Neutrophil (primary cell): Measurements from ENCODE around the gene MEGF9.

Experiments
- H3K27ac ChIP-seq: fragments of 200-600 bp; sonication (generic); 2 replicates; pipeline ENCODE4 v1.5.1; 2016; ENCODE audit warnings: mild to moderate bottlenecking, moderate library complexity
- H3K27me3 ChIP-seq: fragments of 200-600 bp; sonication (generic); 2 replicates; pipeline ENCODE4 v1.6.0; 2016; ENCODE audit warnings: mild to moderate bottlenecking
- H3K36me3 ChIP-seq: fragments of 200-600 bp; sonication (generic); 2 replicates; pipeline ENCODE4 v1.5.1; 2017
- H3K4me1 ChIP-seq, 2 experiments: fragments of 200-600 bp in 1 of 2; sonication (generic) in 1 of 2; 1 replicate in 1 of 2; 2 replicates in 1 of 2; pipeline versions ENCODE4 v1.5.1 to v1.6.1; 2013 to 2016; ENCODE audit warnings: low read depth in 1 of 2, low read length in 1 of 2, mild to moderate bottlenecking in 1 of 2, moderate library complexity in 1 of 2; ENCODE audit not compliant: control insufficient read depth in 1 of 2, insufficient read depth in 1 of 2
- H3K4me3 ChIP-seq, 2 experiments: fragments of 200-600 bp in 1 of 2; sonication (generic) in 1 of 2; 1 replicate in 1 of 2; 2 replicates in 1 of 2; pipeline ENCODE4 v1.5.1; 2013 to 2016; ENCODE audit warnings: low read depth in 1 of 2, low read length in 1 of 2, mild to moderate bottlenecking in 1 of 2, moderate library complexity in 1 of 2
- H3K9me3 ChIP-seq: fragments of 200-600 bp; sonication (generic); 2 replicates; pipeline ENCODE4 v1.5.1; 2016
- TF ChIP-seq, protein P1 (sequence below): fragments of 200-600 bp; sonication (generic); IDR thresholded peaks from 2 replicates; pipeline ENCODE4 v1.5.1; 2016; ENCODE audit warnings: antibody characterized with exemption

Gene MEGF9

DNA sequence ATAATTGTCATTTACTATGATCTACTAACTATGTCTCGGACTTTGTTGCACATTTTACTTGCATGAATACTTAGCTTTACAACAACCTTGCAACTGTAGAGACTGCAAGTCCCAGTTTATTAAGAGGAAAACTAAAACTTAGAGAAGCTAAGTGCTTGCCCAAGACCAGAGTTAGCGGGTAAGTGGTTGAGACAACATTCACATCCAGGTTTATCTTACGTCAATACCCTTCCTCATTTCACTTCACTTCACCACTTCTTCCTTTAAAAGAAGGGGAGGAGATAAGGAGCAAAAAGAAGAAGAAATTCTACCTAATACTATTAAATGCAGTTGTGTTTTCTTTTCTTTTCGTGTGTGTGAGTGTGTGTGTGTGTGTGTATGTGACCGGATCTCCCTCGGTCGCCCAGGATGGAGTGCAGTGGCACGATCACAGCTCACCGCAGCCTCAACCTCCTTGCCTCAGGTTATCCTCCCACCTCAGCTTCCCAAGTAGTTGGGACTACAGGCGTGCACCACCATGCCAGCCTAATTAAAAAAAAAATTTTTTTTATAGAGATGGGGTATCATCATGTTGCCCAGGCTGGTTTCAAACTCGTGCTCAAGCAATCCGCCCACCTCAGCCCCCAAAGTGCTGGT lies 37.4 kb downstream of the MEGF9 start:
- peak overlapping the region; percentile 27 to 33 for H3K4me3 ChIP-seq

DNA sequence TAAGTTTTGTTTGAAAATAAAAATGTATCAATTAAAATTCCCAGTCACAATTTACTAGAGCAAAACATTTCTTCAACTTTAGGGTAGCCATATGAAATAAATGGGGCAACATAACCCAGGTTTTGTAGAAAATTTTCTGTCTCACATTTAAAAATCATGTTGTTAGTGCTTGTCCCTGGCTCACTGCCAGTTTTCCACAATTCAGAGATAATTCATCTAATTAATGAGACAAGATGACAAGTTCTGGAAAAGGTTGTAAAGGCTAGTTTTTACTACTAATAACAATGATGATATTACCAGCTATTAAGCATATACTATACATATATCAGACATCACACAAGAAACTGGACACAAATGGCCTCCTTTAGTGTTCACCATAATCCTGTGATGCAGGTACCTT lies 45.9 kb downstream of the MEGF9 start:
- Histone ChIP-seq H3K27me3 (no peaks in the 10 kb centered on the region), H3K27ac (peak overlapping the region; percentile 58), H3K9me3 (no peaks in the 10 kb centered on the region), H3K36me3 (peaks cover 5% of the 10 kb centered on the region), H3K4me1 (peaks cover 71 to 98% of the 10 kb centered on the region in 2 experiments), H3K4me3 (no peak overlapping the region)
- TF ChIP-seq, protein P1, sequence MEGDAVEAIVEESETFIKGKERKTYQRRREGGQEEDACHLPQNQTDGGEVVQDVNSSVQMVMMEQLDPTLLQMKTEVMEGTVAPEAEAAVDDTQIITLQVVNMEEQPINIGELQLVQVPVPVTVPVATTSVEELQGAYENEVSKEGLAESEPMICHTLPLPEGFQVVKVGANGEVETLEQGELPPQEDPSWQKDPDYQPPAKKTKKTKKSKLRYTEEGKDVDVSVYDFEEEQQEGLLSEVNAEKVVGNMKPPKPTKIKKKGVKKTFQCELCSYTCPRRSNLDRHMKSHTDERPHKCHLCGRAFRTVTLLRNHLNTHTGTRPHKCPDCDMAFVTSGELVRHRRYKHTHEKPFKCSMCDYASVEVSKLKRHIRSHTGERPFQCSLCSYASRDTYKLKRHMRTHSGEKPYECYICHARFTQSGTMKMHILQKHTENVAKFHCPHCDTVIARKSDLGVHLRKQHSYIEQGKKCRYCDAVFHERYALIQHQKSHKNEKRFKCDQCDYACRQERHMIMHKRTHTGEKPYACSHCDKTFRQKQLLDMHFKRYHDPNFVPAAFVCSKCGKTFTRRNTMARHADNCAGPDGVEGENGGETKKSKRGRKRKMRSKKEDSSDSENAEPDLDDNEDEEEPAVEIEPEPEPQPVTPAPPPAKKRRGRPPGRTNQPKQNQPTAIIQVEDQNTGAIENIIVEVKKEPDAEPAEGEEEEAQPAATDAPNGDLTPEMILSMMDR, result no peak

More for the DNA sequence above, 37.4 kb downstream of the MEGF9 start:
- no peaks in the 10 kb centered on the region for H3K27me3 ChIP-seq
- TF ChIP-seq, protein P1, result no peak
- H3K36me3 ChIP-seq, result peaks cover 46% of the 10 kb centered on the region
- H3K27ac ChIP-seq, result peak overlapping the region; percentile 87
- H3K9me3 ChIP-seq, result no peaks in the 10 kb centered on the region
- H3K4me1 ChIP-seq, result peaks cover 83 to 95% of the 10 kb centered on the region in 2 experiments

DNA sequence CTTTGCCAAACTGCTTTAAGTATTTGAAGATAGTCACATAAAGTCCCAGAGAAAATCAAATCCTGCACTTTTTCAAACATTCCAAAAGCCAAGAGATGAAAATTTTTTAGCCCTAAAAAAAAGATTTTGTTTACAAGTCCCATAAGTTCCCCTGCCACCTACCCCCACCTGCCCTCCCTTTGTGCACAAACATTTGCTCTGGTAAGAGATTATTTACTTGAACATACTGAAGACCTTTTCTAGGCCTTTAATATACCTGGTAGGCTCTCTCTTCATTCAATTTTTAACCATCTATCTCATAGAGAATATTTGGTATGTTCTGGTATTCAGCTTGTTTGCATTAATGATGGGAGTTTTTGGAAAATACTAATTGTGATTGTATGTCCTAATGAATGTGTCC lies 50.3 kb downstream of the MEGF9 start:
- no peaks in the 10 kb centered on the region for H3K27me3 ChIP-seq
- H3K9me3 ChIP-seq, result no peaks in the 10 kb centered on the region
- peak overlapping the region in 1 of 2 experiments; percentile 13 for H3K4me3 ChIP-seq
- peaks cover 5% of the 10 kb centered on the region for H3K36me3 ChIP-seq
- H3K27ac ChIP-seq, result peak overlapping the region; percentile 72
- H3K4me1 ChIP-seq, result peaks cover 81 to 99% of the 10 kb centered on the region in 2 experiments
- TF ChIP-seq, protein P1, result no peak

DNA sequence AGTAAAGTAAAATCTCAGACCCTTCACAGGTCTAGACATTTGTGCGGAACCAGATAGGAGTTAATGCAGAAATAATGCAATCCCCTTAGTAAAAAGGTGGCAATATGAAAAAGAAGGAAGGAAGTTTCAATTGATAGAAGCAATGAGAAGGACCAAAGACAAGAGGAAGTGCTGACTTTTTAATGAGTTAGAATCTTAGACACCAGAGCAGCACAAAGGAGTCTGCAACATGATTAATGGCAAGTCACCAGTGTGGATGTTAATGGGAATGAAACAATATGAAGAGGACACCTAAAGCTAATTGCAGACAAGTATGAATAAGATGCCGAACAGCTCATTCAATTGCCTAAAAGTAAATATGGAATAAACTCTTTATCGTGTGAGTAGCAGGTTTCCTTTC lies 50.9 kb downstream of the MEGF9 start:
- Histone ChIP-seq H3K36me3 (peaks cover 11% of the 10 kb centered on the region), H3K4me3 (peak overlapping the region in 1 of 2 experiments; percentile 13), H3K27me3 (no peaks in the 10 kb centered on the region), H3K27ac (peak overlapping the region; percentile 72), H3K4me1 (peaks cover 75 to 99% of the 10 kb centered on the region in 2 experiments), H3K9me3 (no peaks in the 10 kb centered on the region)
- TF ChIP-seq, protein P1, result no peak

DNA sequence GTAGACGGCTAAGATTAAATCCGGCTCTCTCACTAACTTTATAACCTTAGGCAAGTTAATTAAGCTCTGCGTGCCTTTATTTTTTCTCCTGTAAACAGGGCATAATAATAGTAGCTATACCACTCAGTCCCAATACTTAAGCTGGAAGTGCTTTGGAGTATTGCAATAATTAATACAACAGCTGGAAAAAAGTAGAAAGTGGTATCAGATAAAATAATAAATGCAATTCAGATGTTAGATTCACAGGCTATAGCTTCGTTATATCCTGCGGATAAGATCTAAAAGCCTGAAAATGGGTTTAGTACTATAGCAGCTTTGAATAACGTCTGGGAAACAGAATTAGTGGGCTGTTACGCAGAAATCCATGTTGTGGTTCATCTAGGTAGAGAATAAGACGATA lies 51.8 kb downstream of the MEGF9 start:
- Histone ChIP-seq H3K36me3 (peaks cover 20% of the 10 kb centered on the region), H3K4me3 (peak overlapping the region in 1 of 2 experiments; percentile 13), H3K27ac (peak overlapping the region; percentile 72), H3K4me1 (peaks cover 74 to 96% of the 10 kb centered on the region in 2 experiments), H3K9me3 (no peaks in the 10 kb centered on the region), H3K27me3 (no peaks in the 10 kb centered on the region)
- TF ChIP-seq, protein P1, result no peak
